Measurements from ENCODE around the gene TADA3. TPM values are rescaled to one million over a fixed set of nuclear protein-coding genes. Genes with fewer than 3 reads are reported as not detected.

Gene TADA3
- total RNA-seq, 1 donor from 2014 or later = 58.9 TPM

- TF ChIP-seq POLR2AphosphoS5 (IDR thresholded peaks at IDR 0.05; ENCODE audit: insufficient read depth in 1 of 2, low read depth in 1 of 2) (no peak), CTCF (IDR thresholded peaks at IDR 0.05) (no peak), POLR2A (IDR thresholded peaks at IDR 0.05) (no peak)
- Histone ChIP-seq H3K4me1 (peaks cover 28% of the 10 kb centered on the region), H3K27me3 (no peaks in the 10 kb centered on the region), H3K9me3 (no peaks in the 10 kb centered on the region), H3K27ac (peak overlapping the region; percentile 91), H3K4me3 (peak overlapping the region; percentile 55 to 59), H3K36me3 (peaks cover 0 to 39% of the 10 kb centered on the region in 2 donors)
- no peak for DNase-seq (ENCODE audit: extremely low spot score in 2 of 2)
- intact Hi-C loops (cut with DNase I) = no loop called here
These were observed 43.0 kb downstream of the TADA3 start for GRCh38 chr3:9749296-9749644.

- intact Hi-C loops (cut with DNase I) = no loop called here
- peaks cover 0 to 51% of the 10 kb centered on the region in 2 donors for H3K36me3 ChIP-seq
- H3K27ac ChIP-seq = no peak overlapping the region
- no peak overlapping the region for H3K4me3 ChIP-seq
- TF ChIP-seq POLR2A (IDR thresholded peaks at IDR 0.05) (no peak), CTCF (IDR thresholded peaks at IDR 0.05) (no peak), POLR2AphosphoS5 (IDR thresholded peaks at IDR 0.05; ENCODE audit: insufficient read depth in 1 of 2, low read depth in 1 of 2) (no peak)
- no peaks in the 10 kb centered on the region for H3K27me3 ChIP-seq
- H3K9me3 ChIP-seq = no peaks in the 10 kb centered on the region
- no peak for DNase-seq (ENCODE audit: extremely low spot score in 2 of 2)
- H3K4me1 ChIP-seq = peaks cover 28% of the 10 kb centered on the region
These were observed 44.2 kb downstream of the TADA3 start for GRCh38 chr3:9748031-9748430.

GRCh38 chr3:9747267-9747666, 45.0 kb downstream of the TADA3 start:
- no peak for DNase-seq (ENCODE audit: extremely low spot score in 2 of 2)
- Histone ChIP-seq H3K4me3 (no peak overlapping the region), H3K4me1 (peaks cover 28% of the 10 kb centered on the region), H3K27me3 (no peaks in the 10 kb centered on the region), H3K9me3 (no peaks in the 10 kb centered on the region), H3K36me3 (peaks cover 0 to 59% of the 10 kb centered on the region in 2 donors), H3K27ac (no peak overlapping the region)
- intact Hi-C loops (cut with DNase I) = no loop called here
- TF ChIP-seq CTCF (IDR thresholded peaks at IDR 0.05) (no peak), POLR2AphosphoS5 (IDR thresholded peaks at IDR 0.05; ENCODE audit: insufficient read depth in 1 of 2, low read depth in 1 of 2) (no peak), POLR2A (IDR thresholded peaks at IDR 0.05) (no peak)

- Histone ChIP-seq H3K27ac (no peak overlapping the region), H3K4me3 (no peak overlapping the region), H3K27me3 (no peaks in the 10 kb centered on the region), H3K36me3 (peaks cover 0 to 62% of the 10 kb centered on the region in 2 donors), H3K9me3 (no peaks in the 10 kb centered on the region), H3K4me1 (peaks cover 19% of the 10 kb centered on the region)
- TF ChIP-seq POLR2AphosphoS5 (IDR thresholded peaks at IDR 0.05; ENCODE audit: insufficient read depth in 1 of 2, low read depth in 1 of 2) = no peak
- TF ChIP-seq CTCF (IDR thresholded peaks at IDR 0.05) = no peak
- TF ChIP-seq POLR2A (IDR thresholded peaks at IDR 0.05) = no peak
- intact Hi-C loops (cut with DNase I) = no loop called here
- no peak for DNase-seq (ENCODE audit: extremely low spot score in 2 of 2)
These were observed 45.9 kb downstream of the TADA3 start for GRCh38 chr3:9746330-9746729.

- Histone ChIP-seq H3K27ac (no peak overlapping the region), H3K4me1 (peaks cover 10% of the 10 kb centered on the region), H3K36me3 (peaks cover 3 to 70% of the 10 kb centered on the region in 2 donors), H3K4me3 (no peak overlapping the region), H3K9me3 (no peaks in the 10 kb centered on the region), H3K27me3 (no peaks in the 10 kb centered on the region)
- no peak for DNase-seq (ENCODE audit: extremely low spot score in 2 of 2)
- TF ChIP-seq POLR2A (IDR thresholded peaks at IDR 0.05) (no peak), POLR2AphosphoS5 (IDR thresholded peaks at IDR 0.05; ENCODE audit: insufficient read depth in 1 of 2, low read depth in 1 of 2) (no peak), CTCF (IDR thresholded peaks at IDR 0.05) (no peak)
- intact Hi-C loops (cut with DNase I) = no loop called here
These were observed 46.8 kb downstream of the TADA3 start for GRCh38 chr3:9745521-9745920.

All from vagina (tissue), 2 donors.